ENCODE measurements around the gene ECEL1.
A peak's percentile ranks its signal among the peaks of the same experiment; 100 is the strongest.

The ECEL1 gene

GRCh38 chr2:232522623-232523401 lies 35.2 kb upstream of the ECEL1 start:
- no peak for DNase-seq (ENCODE audit: low spot score)

GRCh38 chr2:232521959-232522622 lies 34.5 kb upstream of the ECEL1 start:
- peak; percentile 85 for DNase-seq (ENCODE audit: low spot score)

- no peak for DNase-seq (ENCODE audit: low spot score)
These were observed 33.5 kb upstream of the ECEL1 start for GRCh38 chr2:232521098-232521497.

GRCh38 chr2:232520489-232520888 lies 32.9 kb upstream of the ECEL1 start:
- no peak for DNase-seq (ENCODE audit: low spot score)

GRCh38 chr2:232519581-232520438 lies 32.2 kb upstream of the ECEL1 start, which contains the start of gene PRSS56:
PRSS56 (plus strand) TSS chr2:232520388; CDS start chr2:232520599, 211 bp downstream.
- DNase-seq (ENCODE audit: low spot score): no peak

- DNase-seq (ENCODE audit: low spot score): no peak
These were observed 31.2 kb upstream of the ECEL1 start for GRCh38 chr2:232518844-232519243.

- no peak for DNase-seq (ENCODE audit: low spot score)
These were observed 28.9 kb upstream of the ECEL1 start for GRCh38 chr2:232516551-232516950.

GRCh38 chr2:232515639-232516038 lies 28.0 kb upstream of the ECEL1 start:
- no peak for DNase-seq (ENCODE audit: low spot score)

GRCh38 chr2:232513353-232513752 lies 25.7 kb upstream of the ECEL1 start:
- DNase-seq (ENCODE audit: low spot score): no peak

GRCh38 chr2:232512602-232513001 lies 25.0 kb upstream of the ECEL1 start:
- no peak for DNase-seq (ENCODE audit: low spot score)

GRCh38 chr2:232511336-232511890 lies 23.8 kb upstream of the ECEL1 start:
- DNase-seq (ENCODE audit: low spot score): no peak

- DNase-seq (ENCODE audit: low spot score): no peak
These were observed 20.6 kb upstream of the ECEL1 start for GRCh38 chr2:232508251-232508650.

GRCh38 chr2:232506709-232507108 lies 19.1 kb upstream of the ECEL1 start:
- no peak for DNase-seq (ENCODE audit: low spot score)

GRCh38 chr2:232505856-232506255 lies 18.2 kb upstream of the ECEL1 start:
- DNase-seq (ENCODE audit: low spot score): no peak

GRCh38 chr2:232504438-232504837 lies 16.8 kb upstream of the ECEL1 start:
- no peak for DNase-seq (ENCODE audit: low spot score)

GRCh38 chr2:232503809-232504323 lies 16.2 kb upstream of the ECEL1 start:
- DNase-seq (ENCODE audit: low spot score): no peak

GRCh38 chr2:232502911-232503808 lies 15.5 kb upstream of the ECEL1 start:
- DNase-seq (ENCODE audit: low spot score): no peak

GRCh38 chr2:232502511-232502910 lies 14.9 kb upstream of the ECEL1 start:
- no peak for DNase-seq (ENCODE audit: low spot score)

GRCh38 chr2:232501794-232502390 lies 14.3 kb upstream of the ECEL1 start:
- no peak for DNase-seq (ENCODE audit: low spot score)

GRCh38 chr2:232501331-232501771 lies 13.7 kb upstream of the ECEL1 start:
- DNase-seq (ENCODE audit: low spot score): no peak

Measured in hepatic stellate cell (primary cell).